Loucy (cell line): Measurements from ENCODE around the gene STK36.
A peak's percentile ranks its signal among the peaks of the same experiment; 100 is the strongest.
"Not testable (repeated sequence)": the region's sequence is repeated elsewhere in the genome, so short reads cannot be mapped to it uniquely, and the experiment has no call there.

Source experiments
- H2AFZ ChIP-seq: fragments of 200-600 bp; sonication (generic); 2 replicates; pipeline ENCODE4 v1.6.0; 2016; ENCODE audit warnings: antibody characterized with exemption, mild to moderate bottlenecking, low read length, moderate library complexity
- H3F3A ChIP-seq: fragments of 200-600 bp; 2 replicates; pipeline ENCODE4 v1.6.0; 2016; ENCODE audit warnings: antibody characterized with exemption, low read depth, mild to moderate bottlenecking
- H3K27me3 ChIP-seq: fragments of 200-600 bp; sonication (generic); 2 replicates; pipeline ENCODE4 v1.6.1; 2014; ENCODE audit warnings: low read length, mild to moderate bottlenecking; ENCODE audit not compliant: insufficient read depth, poor library complexity, severe bottlenecking
- H3K36me3 ChIP-seq: fragments of 200-600 bp; sonication (generic); 2 replicates; pipeline ENCODE4 v1.6.1; 2016; ENCODE audit warnings: low read length; ENCODE audit not compliant: insufficient read depth
- H3K4me1 ChIP-seq: fragments of 200-600 bp; sonication (generic); 2 replicates; pipeline ENCODE4 v1.5.1; 2014; ENCODE audit warnings: low read length, mild to moderate bottlenecking; ENCODE audit not compliant: insufficient read depth, poor library complexity, severe bottlenecking
- H3K4me2 ChIP-seq: fragments of 200-600 bp; sonication (generic); 2 replicates; pipeline ENCODE4 v1.6.0; 2014; ENCODE audit warnings: antibody characterized with exemption, low read length, low read depth, mild to moderate bottlenecking; ENCODE audit not compliant: poor library complexity, severe bottlenecking
- H3K4me3 ChIP-seq: fragments of 200-600 bp; sonication (generic); 2 replicates; pipeline ENCODE4 v1.5.1; 2014; ENCODE audit warnings: low read length, mild to moderate bottlenecking, mixed read lengths; ENCODE audit not compliant: poor library complexity, severe bottlenecking
- H3K79me2 ChIP-seq: fragments of 200-600 bp; sonication (generic); 2 replicates; pipeline ENCODE4 v1.6.1; 2014; ENCODE audit warnings: low read length; ENCODE audit not compliant: insufficient read depth
- H3K9ac ChIP-seq: fragments of 200-600 bp; sonication (generic); 2 replicates; pipeline ENCODE4 v1.6.0; 2014; ENCODE audit warnings: mild to moderate bottlenecking, low read depth, low read length, moderate library complexity; ENCODE audit not compliant: poor library complexity, severe bottlenecking
- H3K9me2 ChIP-seq: fragments of 200-600 bp; sonication (generic); replicated peaks from 2 replicates; pipeline ENCODE4 v1.6.1; 2016; ENCODE audit warnings: low read depth, low read length, mixed read lengths
- H3K9me3 ChIP-seq: fragments of 200-600 bp; sonication (generic); 2 replicates; pipeline ENCODE4 v1.6.1; 2014; ENCODE audit warnings: mild to moderate bottlenecking, antibody characterized with exemption, low read length, low read depth; ENCODE audit not compliant: insufficient read depth
- H4K20me1 ChIP-seq: fragments of 200-600 bp; sonication (generic); 2 replicates; pipeline ENCODE4 v1.6.0; 2014; ENCODE audit warnings: antibody characterized with exemption, low read length, mild to moderate bottlenecking; ENCODE audit not compliant: insufficient read depth, poor library complexity, severe bottlenecking
- CTCF ChIP-seq: fragments of 200-600 bp; sonication (generic); conservative IDR thresholded peaks from 2 replicates; pipeline ENCODE4 v1.5.1; 2014; ENCODE audit warnings: mild to moderate bottlenecking, antibody characterized with exemption, low read length
- EZH2phosphoT487 ChIP-seq: fragments of 200-600 bp; IDR thresholded peaks from 2 replicates; pipeline ENCODE4 v1.6.1; 2018; ENCODE audit warnings: antibody characterized with exemption, mild to moderate bottlenecking, moderate library complexity, borderline replicate concordance

Gene STK36

GRCh38 chr2:218679119-218679518 is 7.2 kb downstream of the STK36 start:
- H2AFZ ChIP-seq = no peak overlapping the region
- H3F3A ChIP-seq = no peaks in the 10 kb centered on the region
- H3K27me3 ChIP-seq = no peaks in the 10 kb centered on the region
- H3K79me2 ChIP-seq = no peaks in the 10 kb centered on the region
- TF ChIP-seq CTCF (no peak), EZH2phosphoT487 (no peak)
- no peaks in the 10 kb centered on the region for H3K9me2 ChIP-seq
- no peaks in the 10 kb centered on the region for H3K9me3 ChIP-seq
- H3K36me3 ChIP-seq = no peaks in the 10 kb centered on the region
- H3K4me2 ChIP-seq = no peak overlapping the region
- no peak overlapping the region for H3K9ac ChIP-seq
- no peak overlapping the region for H3K4me3 ChIP-seq
- H4K20me1 ChIP-seq = no peaks in the 10 kb centered on the region
- H3K4me1 ChIP-seq = no peaks in the 10 kb centered on the region

- no peaks in the 10 kb centered on the region for H3K9me2 ChIP-seq
- H3K27me3 ChIP-seq = no peaks in the 10 kb centered on the region
- H3K79me2 ChIP-seq = no peaks in the 10 kb centered on the region
- H2AFZ ChIP-seq = no peak overlapping the region
- H3K9me3 ChIP-seq = no peaks in the 10 kb centered on the region
- H3K4me3 ChIP-seq = no peak overlapping the region
- no peak overlapping the region for H3K9ac ChIP-seq
- no peaks in the 10 kb centered on the region for H3K36me3 ChIP-seq
- H3K4me2 ChIP-seq = no peak overlapping the region
- TF ChIP-seq EZH2phosphoT487 (no peak), CTCF (no peak)
- no peaks in the 10 kb centered on the region for H3F3A ChIP-seq
- H4K20me1 ChIP-seq = no peaks in the 10 kb centered on the region
- H3K4me1 ChIP-seq = no peaks in the 10 kb centered on the region
Observed at GRCh38 chr2:218680061-218680460, 8.2 kb downstream of the STK36 start.

DNA sequence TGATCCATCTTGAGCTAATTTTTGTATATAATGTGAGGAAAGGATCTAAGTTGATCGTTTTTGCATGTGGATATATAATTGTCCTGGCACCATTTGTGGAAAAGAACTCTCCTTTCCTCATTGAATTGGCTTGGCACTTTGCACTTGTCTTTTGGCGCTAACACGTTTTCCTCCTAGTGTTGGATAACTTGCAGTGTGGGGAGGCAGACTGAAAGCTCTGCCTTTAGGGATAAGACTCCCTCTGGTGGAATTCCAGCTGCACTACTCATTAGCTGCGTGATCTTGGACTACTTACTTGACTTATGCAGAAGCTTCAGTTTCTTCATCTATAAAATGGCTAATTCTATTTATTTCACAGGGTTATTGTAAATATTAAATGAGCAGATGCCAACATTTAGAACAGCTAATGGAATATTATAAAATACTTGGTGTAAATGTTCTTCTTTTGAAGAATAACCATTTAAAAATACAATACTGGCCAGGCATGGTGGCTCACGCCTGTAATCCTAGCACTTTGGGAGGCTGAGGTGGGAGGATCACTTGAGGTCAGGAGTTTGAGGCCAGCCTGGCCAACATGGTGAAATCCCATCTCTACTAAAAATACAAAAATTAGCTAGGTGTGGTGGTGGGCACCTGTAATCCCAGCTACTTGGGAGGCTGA is 15.6 kb downstream of the STK36 start:
- H3K9ac ChIP-seq, H4K20me1 ChIP-seq, H3K4me3 ChIP-seq, H3K79me2 ChIP-seq, H2AFZ ChIP-seq, H3K36me3 ChIP-seq, H3F3A ChIP-seq, H3K9me2 ChIP-seq, H3K9me3 ChIP-seq, H3K27me3 ChIP-seq, H3K4me1 ChIP-seq, H3K4me2 ChIP-seq: not testable (repeated sequence)
- TF ChIP-seq CTCF = peak; percentile 81
